ENCODE results near the gene DFFB.

Gene DFFB

GRCh38 chr1:3924186-3924824 is 67.0 kb downstream of the DFFB start:
- FAIRE-seq, result no peak

DNA sequence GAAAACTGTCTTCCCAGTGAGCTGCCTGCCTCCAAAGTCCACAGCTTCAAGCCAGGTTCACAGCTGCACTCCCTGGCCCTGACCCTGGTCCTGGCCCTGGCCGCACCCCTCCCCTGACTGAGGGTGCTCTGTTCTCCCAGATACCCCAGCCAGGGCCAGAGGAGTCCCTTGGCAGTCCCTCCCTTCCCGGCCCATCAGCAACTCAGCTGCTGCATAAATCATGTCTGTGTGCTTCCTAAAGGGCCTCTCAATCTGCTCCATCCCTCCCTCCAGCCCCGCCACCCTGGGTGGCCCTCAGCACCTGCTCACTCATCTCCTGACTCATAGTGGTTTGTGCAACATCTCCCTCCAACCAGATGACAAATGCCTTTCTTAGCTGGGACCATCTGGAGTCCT is 67.5 kb downstream of the DFFB start:
- FAIRE-seq (peak; percentile 75), DNase-seq (ENCODE audit: low spot score) (peak; percentile 79)

More at GRCh38 chr1:3924186-3924824, 67.0 kb downstream of the DFFB start:
- peak; percentile 55 for DNase-seq (ENCODE audit: low spot score)

DNA sequence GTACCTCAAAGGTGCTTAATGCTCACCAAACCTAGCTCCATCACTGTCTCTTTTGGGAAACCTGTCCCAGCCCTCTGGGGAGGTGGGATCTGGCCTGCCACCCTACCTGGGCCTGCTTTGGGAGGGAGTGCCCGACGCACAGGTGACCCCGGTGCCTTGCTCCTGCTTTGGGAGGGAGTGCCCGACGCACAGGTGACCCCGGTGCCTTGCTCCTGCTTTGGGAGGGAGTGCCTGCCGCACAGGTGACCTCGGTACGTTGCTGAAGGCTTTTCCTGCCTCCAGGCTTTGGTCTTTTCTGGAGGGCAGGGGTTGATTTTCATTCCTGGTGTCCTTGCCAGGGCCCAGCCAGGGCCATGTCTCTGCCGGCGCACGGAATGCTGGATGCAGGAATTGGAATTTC is 68.0 kb downstream of the DFFB start:
- FAIRE-seq (no peak), DNase-seq (ENCODE audit: low spot score) (no peak)

DNA sequence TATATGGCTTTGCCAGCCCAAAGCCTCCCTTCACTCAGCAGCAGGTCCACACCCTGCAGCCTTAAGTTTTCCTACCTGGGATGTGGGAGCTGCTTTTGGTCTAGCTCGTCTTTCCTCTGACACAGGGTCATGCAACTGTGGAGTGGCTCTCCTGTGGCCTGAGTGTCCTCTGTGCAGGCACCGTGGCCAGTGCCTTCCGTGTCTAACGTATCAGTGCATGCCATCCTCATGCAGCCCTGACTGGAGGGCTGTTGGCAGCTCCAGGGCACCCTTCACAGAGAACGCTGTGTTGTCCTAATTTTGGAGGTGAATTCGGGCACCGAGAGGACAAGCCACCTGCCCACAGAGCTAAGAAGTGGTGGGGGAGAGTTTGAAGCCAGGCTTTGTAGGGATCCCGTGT is 68.5 kb downstream of the DFFB start:
- DNase-seq (ENCODE audit: low spot score), result no peak
- FAIRE-seq, result no peak

DNA sequence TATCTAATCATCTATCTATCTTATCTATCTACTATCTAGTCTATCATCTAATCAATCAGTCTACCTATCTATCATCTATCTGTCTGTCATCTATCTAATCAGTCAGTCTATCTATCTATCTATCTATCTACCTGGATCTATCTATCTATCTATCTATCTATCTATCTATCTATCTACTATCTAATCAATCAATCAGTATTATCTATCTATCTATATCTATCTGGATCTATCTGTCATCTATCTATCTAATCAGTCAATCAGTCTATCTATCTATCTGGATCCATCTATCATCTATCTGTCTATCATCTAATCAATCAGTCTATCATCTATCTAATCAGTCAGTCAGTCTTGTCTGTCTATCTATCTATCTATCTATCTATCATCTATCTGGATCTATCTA is 69.7 kb downstream of the DFFB start:
- FAIRE-seq (no peak), DNase-seq (ENCODE audit: low spot score) (no peak)

DNA sequence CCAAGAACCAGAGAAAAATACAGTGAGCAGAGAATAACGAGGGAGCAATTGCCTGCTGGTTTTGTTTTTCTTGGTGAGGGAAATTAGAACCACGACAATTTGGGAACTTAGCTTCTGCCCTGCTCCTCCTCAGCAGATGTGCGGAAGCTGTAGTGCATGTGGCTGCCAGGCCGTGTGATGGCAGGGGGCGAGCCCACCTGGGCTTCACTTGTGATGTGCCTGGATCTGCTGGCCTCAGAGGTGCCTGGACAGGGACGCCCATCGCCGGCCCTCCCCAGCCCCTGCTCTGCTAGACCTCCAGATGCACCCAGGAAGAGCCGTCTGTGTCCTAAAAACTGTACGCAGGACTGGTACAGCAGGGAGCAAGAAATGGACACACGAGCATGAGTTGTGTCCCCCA is 71.3 kb downstream of the DFFB start:
- no peak for DNase-seq (ENCODE audit: low spot score)

DNA sequence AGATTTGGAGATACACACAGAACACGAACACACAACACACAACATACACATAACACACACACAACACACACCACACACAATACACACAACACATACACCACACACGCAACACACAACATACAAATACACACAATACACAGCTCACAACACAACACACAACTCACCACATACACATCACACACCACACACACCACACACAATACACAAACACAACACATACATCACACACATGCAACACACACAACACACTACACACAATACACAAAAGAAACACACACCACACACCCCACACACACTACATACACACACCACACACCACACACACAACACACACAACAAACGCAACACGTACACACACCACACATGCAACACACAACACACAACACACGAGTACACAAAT is 71.8 kb downstream of the DFFB start:
- FAIRE-seq, result no peak

More for the DNA sequence above, 71.3 kb downstream of the DFFB start:
- FAIRE-seq, result no peak

GRCh38 chr1:3930301-3931006 is 73.2 kb downstream of the DFFB start:
- DNase-seq (ENCODE audit: low spot score) (no peak), FAIRE-seq (no peak)

More for the DNA sequence above, 71.8 kb downstream of the DFFB start:
- DNase-seq (ENCODE audit: low spot score), result no peak

DNA sequence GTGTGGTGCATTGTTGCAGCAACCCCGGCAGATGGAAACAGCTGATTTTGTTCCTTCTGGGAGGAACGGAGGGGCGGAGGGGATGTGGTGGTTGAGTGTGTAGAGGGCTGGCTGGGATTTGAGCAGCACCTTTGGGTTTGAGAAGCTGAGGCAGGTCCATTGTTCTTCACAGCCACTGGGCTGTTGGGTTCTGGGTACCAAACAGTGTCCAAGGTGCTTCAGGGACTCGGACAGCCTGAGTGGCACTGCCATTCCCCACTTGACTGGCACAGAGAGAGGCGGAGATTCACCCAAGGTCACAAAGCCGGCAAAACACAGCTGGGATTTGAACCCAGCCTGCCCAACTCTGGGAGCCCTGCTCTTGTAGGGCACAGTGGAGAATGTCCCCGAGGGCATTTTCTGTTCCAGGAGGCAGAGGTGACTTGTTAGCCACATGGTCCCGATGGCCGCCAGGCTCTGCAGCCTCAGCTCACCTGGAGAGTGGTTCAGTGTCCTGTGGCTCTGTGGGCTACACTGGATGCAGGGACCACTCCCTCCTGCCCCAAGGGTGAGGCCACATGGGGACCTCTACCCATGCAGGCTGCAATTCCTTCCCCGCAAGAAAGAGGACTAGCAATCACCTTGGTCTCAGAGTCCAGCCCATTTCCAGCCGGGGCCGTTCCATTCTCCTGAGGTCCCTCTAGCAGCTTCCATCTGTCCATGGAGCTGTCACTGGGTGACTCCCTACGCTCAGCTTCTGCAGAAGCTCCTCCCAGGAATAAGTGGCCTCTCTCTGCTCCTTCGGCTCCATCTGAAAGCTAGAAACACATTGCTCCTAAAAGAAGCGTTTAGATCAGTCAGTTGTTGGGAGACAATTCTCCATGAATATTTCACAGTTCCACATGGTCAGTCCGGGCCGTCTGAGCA is 74.0 kb downstream of the DFFB start:
- DNase-seq (ENCODE audit: low spot score) (no peak), FAIRE-seq (no peak)

DNA sequence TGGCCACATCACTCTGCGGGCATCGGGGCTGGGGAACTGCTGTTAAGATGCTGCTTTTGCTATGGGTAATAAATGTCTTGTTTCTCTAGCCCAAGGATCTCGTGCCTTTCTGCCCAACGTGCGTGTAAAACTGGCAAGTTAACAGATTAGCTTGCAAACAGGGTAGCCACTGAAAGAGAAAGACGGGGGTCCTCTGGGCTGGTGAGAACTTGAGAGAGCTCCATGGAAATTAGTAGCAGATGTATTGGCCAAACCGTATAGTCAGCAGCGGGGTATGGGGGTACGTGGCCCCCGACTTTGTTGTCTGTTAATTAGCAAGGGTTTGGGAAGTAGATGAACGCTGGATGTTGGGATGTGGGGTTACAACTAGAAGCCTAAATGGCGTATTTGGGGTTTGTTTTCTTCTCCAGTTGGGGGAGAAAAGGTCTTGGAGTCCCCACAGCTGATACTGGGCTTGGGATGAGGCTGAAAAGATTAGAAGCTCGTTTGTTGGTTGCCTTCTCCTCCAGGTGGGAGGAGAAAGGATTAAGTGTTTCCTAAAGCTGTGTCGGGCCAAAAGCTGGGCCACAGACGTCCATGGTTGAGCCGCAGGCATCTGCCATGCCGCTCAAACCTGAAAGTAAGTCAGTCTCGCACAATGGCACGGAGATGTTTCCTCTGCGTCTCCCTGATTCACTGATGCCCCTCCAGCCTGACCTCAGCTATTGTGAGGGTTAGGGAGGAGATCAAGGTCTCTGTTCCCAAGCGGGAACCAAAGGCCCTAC is 75.1 kb downstream of the DFFB start:
- FAIRE-seq (no peak), DNase-seq (ENCODE audit: low spot score) (no peak)

Data from urothelium cell line (cell line).